Kidney glomerular epithelial cell (primary cell): ENCODE results near the gene ZBTB21.
"Not testable (repeated sequence)": the region's sequence is repeated elsewhere in the genome, so short reads cannot be mapped to it uniquely, and the experiment has no call there.

Source experiments
- DNase-seq: peaks from one replicate; lab custom pipeline; 2025; lab: John Stamatoyannopoulos, UW

ZBTB21 gene

GRCh38 chr21:41951876-41952567 lies 58.1 kb downstream of the ZBTB21 start:
- DNase-seq: no peak

GRCh38 chr21:41950941-41951351 lies 59.2 kb downstream of the ZBTB21 start:
- DNase-seq: no peak

- not testable (repeated sequence) for DNase-seq
Observed at GRCh38 chr21:41949631-41950030, 60.5 kb downstream of the ZBTB21 start.

GRCh38 chr21:41948901-41949300 lies 61.3 kb downstream of the ZBTB21 start:
- no peak for DNase-seq

GRCh38 chr21:41948078-41948895 lies 61.9 kb downstream of the ZBTB21 start:
- DNase-seq: no peak

GRCh38 chr21:41945982-41946381 lies 64.2 kb downstream of the ZBTB21 start:
- DNase-seq: no peak

GRCh38 chr21:41943851-41944250 lies 66.3 kb downstream of the ZBTB21 start:
- no peak for DNase-seq

- no peak for DNase-seq
Observed at GRCh38 chr21:41942457-41942856, 67.7 kb downstream of the ZBTB21 start.

GRCh38 chr21:41941941-41942340 lies 68.2 kb downstream of the ZBTB21 start:
- no peak for DNase-seq

GRCh38 chr21:41940431-41940830 lies 69.7 kb downstream of the ZBTB21 start:
- no peak for DNase-seq

GRCh38 chr21:41939391-41939790 lies 70.8 kb downstream of the ZBTB21 start:
- DNase-seq: no peak
